Neuronal stem cell (in vitro differentiated cells): ENCODE results near the gene C1orf35.

Experiments
- DNase-seq: peaks from one replicate; pipeline ENCODE4 v3.0.0-alpha.2; 2013; ENCODE audit warnings: low spot score
- H2AFZ ChIP-seq: one replicate; pipeline ENCODE4 v1.6.1; 2013; ENCODE audit warnings: mild to moderate bottlenecking, low read length, inconsistent platforms
- H2AK5ac ChIP-seq: 2 replicates; pipeline ENCODE4 v1.6.1; 2013; ENCODE audit warnings: low read depth, mild to moderate bottlenecking, inconsistent platforms, low read length, moderate library complexity, mixed read lengths
- H2BK120ac ChIP-seq: 2 replicates; pipeline ENCODE4 v1.6.1; 2013; ENCODE audit warnings: low read depth, mild to moderate bottlenecking, inconsistent platforms, low read length, moderate library complexity, mixed read lengths
- H2BK12ac ChIP-seq: one replicate; pipeline ENCODE4 v1.6.1; 2013; ENCODE audit warnings: low read length, inconsistent platforms
- H2BK15ac ChIP-seq: 2 replicates; pipeline ENCODE4 v1.6.1; 2013; ENCODE audit warnings: mild to moderate bottlenecking, low read length, inconsistent platforms, mixed read lengths
- H2BK5ac ChIP-seq: one replicate; pipeline ENCODE4 v1.6.1; 2013; ENCODE audit warnings: inconsistent platforms, mild to moderate bottlenecking, low read length, moderate library complexity
- H3K14ac ChIP-seq: one replicate; pipeline ENCODE4 v1.6.1; 2013; ENCODE audit warnings: low read length, inconsistent platforms
- H3K18ac ChIP-seq: 2 replicates; pipeline ENCODE4 v1.6.1; 2013; ENCODE audit warnings: low read length, inconsistent platforms
- H3K23ac ChIP-seq: 2 replicates; pipeline ENCODE4 v1.6.1; 2013; ENCODE audit warnings: low read depth, mild to moderate bottlenecking, mixed read lengths, low read length, inconsistent platforms; ENCODE audit not compliant: poor library complexity
- H3K27ac ChIP-seq: replicated peaks from 3 replicates; pipeline ENCODE4 v1.5.1; 2013; ENCODE audit warnings: low read length, inconsistent platforms
- H3K27me3 ChIP-seq, 3 experiments: 2 replicates each; pipeline ENCODE4 v1.6.1; 2013; ENCODE audit warnings: low read length in 3 of 3, mild to moderate bottlenecking in 2 of 3, inconsistent platforms in 1 of 3, low read depth in 1 of 3, mixed read lengths in 1 of 3, moderate library complexity in 1 of 3; ENCODE audit not compliant: control insufficient read depth in 3 of 3, insufficient read depth in 3 of 3
- H3K36me3 ChIP-seq, 2 donors: replicated peaks in 1 of 2; 2 replicates each; pipeline ENCODE4 v1.6.1; 2013; ENCODE audit warnings: low read length in 2 of 2; ENCODE audit not compliant: control insufficient read depth in 2 of 2, insufficient read depth in 2 of 2
- H3K4ac ChIP-seq: 2 replicates; pipeline ENCODE4 v1.6.1; 2013; ENCODE audit warnings: inconsistent platforms, mild to moderate bottlenecking, low read length, moderate library complexity
- H3K4me1 ChIP-seq, 2 donors: 1 replicate in 1 of 2; 2 replicates in 1 of 2; pipeline ENCODE4 v1.6.1; 2013; ENCODE audit warnings: low read length in 2 of 2, low read depth in 1 of 2; ENCODE audit not compliant: control insufficient read depth in 2 of 2, insufficient read depth in 1 of 2
- H3K4me2 ChIP-seq: one replicate; pipeline ENCODE4 v1.6.1; 2013; ENCODE audit warnings: mild to moderate bottlenecking, low read length, inconsistent platforms; ENCODE audit not compliant: insufficient read depth, poor library complexity, severe bottlenecking
- H3K4me3 ChIP-seq, 2 donors: 2 replicates each; pipeline ENCODE4 v1.5.1; 2013; ENCODE audit warnings: low read length in 2 of 2, mild to moderate bottlenecking in 2 of 2, inconsistent platforms in 1 of 2, moderate library complexity in 1 of 2
- H3K79me1 ChIP-seq: one replicate; pipeline ENCODE4 v1.6.1; 2013; ENCODE audit warnings: low read depth, mild to moderate bottlenecking, inconsistent platforms, low read length, moderate library complexity
- H3K9ac ChIP-seq: one replicate; pipeline ENCODE4 v1.6.1; 2013; ENCODE audit warnings: mild to moderate bottlenecking, low read depth, low read length, inconsistent platforms; ENCODE audit not compliant: poor library complexity
- H3K9me3 ChIP-seq, 2 donors: replicated peaks in 1 of 2; 2 replicates each; pipeline versions ENCODE3 to v1.6.1; 2013; ENCODE audit warnings: low read length in 2 of 2, mild to moderate bottlenecking in 2 of 2, inconsistent platforms in 1 of 2, low read depth in 1 of 2, mixed read lengths in 1 of 2, moderate library complexity in 1 of 2; ENCODE audit not compliant: control insufficient read depth in 2 of 2, insufficient read depth in 1 of 2
- H4K8ac ChIP-seq: one replicate; pipeline ENCODE4 v1.6.1; 2013; ENCODE audit warnings: low read depth, mild to moderate bottlenecking, inconsistent platforms, low read length, moderate library complexity
- H4K91ac ChIP-seq: one replicate; pipeline ENCODE4 v1.6.1; 2013; ENCODE audit warnings: low read length, low read depth, mild to moderate bottlenecking, inconsistent platforms; ENCODE audit not compliant: poor library complexity
- WGBS, 2 donors: extraction: QIAGEN DNeasy Blood & Tissue Kit; methylation state at CpG; one replicate each; pipeline ENCODE4 v1.1.7; 2013; ENCODE audit warnings: missing lambda C conversion rate in 2 of 2, mixed read lengths in 1 of 2; ENCODE audit not compliant: insufficient read length in 2 of 2, insufficient replicate concordance in 1 of 2; ENCODE audit errors: extremely low coverage in 2 of 2; 5-methylcytosine and 5-hydroxymethylcytosine counted together

C1orf35 gene

DNA sequence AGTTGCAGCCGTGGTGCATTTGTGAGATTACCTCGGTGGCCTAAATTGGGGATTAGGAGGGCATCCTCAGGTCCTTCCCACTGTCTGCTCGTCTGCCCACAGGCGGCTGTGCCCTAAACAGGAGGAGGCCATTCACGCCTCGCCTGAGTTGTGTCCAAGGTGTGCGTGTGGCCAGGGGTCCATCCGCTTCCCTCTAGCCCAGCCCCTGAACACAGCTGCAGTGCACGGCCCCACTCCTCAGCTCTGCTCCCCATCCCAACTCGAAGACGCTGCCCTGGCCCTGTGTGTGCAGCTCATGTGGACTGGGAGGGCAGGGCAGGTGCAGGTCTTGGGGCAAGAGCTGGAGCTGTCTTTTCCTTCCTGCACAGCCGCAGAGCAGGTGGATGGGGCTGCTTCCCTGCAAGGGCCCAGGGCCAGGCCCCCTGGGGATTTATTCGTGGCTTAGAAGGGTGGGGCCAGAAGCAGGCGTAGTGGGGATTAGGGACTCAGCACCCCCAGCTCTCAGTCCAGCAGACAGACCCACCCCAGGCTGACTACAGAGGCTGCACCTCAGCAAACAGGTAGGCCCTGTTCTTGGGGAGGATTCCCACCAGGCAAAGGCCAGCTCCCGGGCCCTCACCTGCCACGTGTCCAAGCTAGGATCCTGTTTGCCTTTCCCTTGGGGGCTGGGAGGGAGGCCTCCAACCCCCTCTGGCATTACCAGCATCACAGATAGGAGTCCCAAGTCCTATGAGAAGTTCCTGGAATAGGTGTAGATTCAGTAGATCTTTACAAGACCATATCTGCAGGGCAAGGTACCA lies 41.3 kb upstream of the C1orf35 start:
- Histone ChIP-seq H3K18ac (no peak overlapping the region), H3K79me1 (peaks cover 37% of the 10 kb centered on the region), H2BK15ac (peak overlapping the region; percentile 49), H2AFZ (no peak overlapping the region), H3K9ac (peak overlapping the region; percentile 38), H2BK5ac (peak overlapping the region; percentile 66), H3K27me3 (no peaks in the 10 kb centered on the region), H2AK5ac (peak overlapping the region; percentile 7), H3K27ac (no peak overlapping the region), H3K4ac (no peak overlapping the region), H3K4me1 (peaks cover 12 to 16% of the 10 kb centered on the region in 2 donors), H3K9me3 (no peaks in the 10 kb centered on the region), H4K91ac (no peak overlapping the region), H3K23ac (peak overlapping the region; percentile 73), H2BK12ac (no peak overlapping the region), H2BK120ac (no peak overlapping the region), H3K4me2 (no peak overlapping the region), H3K14ac (no peak overlapping the region), H3K4me3 (peak overlapping the region in 1 of 2 donors; percentile 46), H4K8ac (no peak overlapping the region), H3K36me3 (peaks cover 0 to 53% of the 10 kb centered on the region in 2 donors)
- WGBS, 2 donors = no CpG with 5 or more reads among the region's 16 CpGs
- no peak for DNase-seq

- no peak overlapping the region for H4K91ac ChIP-seq
- no peak overlapping the region for H2BK5ac ChIP-seq
- H2AK5ac ChIP-seq = peak overlapping the region; percentile 9
- no peak overlapping the region for H2AFZ ChIP-seq
- H3K14ac ChIP-seq = no peak overlapping the region
- no peak overlapping the region for H3K4me2 ChIP-seq
- H3K4me3 ChIP-seq = no peak overlapping the region
- H3K27ac ChIP-seq = no peak overlapping the region
- H3K27me3 ChIP-seq = no peaks in the 10 kb centered on the region
- no peak overlapping the region for H2BK12ac ChIP-seq
- H3K4me1 ChIP-seq = peaks cover 6 to 10% of the 10 kb centered on the region in 2 donors
- peaks cover 37% of the 10 kb centered on the region for H3K79me1 ChIP-seq
- H3K9ac ChIP-seq = peak overlapping the region; percentile 38
- H3K23ac ChIP-seq = peak overlapping the region; percentile 73
- no peak overlapping the region for H4K8ac ChIP-seq
- H3K36me3 ChIP-seq = peaks cover 0 to 49% of the 10 kb centered on the region in 2 donors
- H2BK120ac ChIP-seq = no peak overlapping the region
- H3K9me3 ChIP-seq = no peaks in the 10 kb centered on the region
- no peak overlapping the region for H2BK15ac ChIP-seq
- no peak overlapping the region for H3K4ac ChIP-seq
- peak overlapping the region; percentile 38 for H3K18ac ChIP-seq
- WGBS, 2 donors = no CpG with 5 or more reads among the region's 12 CpGs
- no peak for DNase-seq
Observed at GRCh38 chr1:228143480-228144192, 40.5 kb upstream of the C1orf35 start.

DNA sequence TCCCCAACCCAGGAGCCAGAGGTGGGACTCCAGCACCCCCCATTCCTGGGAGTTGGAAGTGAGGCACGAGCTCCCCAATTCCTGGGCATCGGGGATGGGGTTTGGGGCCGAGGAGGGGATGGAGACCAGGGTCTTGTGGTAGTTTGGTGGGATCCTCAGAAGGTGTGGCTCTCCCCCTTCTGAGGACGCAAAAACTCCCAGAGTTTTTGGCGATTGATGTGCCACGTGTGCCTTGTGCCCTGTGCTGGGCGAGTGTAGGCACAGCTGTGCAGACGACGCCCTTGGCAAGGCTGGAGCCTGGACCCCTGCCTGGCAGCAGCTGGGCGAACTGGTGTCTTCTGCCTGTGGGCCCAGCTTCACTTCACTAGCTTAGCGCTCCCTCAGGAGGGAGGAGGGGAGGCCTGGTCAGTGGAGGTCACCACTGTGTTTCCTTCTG lies 39.6 kb upstream of the C1orf35 start:
- Histone ChIP-seq H3K9me3 (no peaks in the 10 kb centered on the region), H3K4me3 (peak overlapping the region; percentile 6 to 19), H3K4me1 (peaks cover 6 to 10% of the 10 kb centered on the region in 2 donors), H2BK120ac (no peak overlapping the region), H3K9ac (no peak overlapping the region), H2BK5ac (no peak overlapping the region), H3K14ac (no peak overlapping the region), H3K18ac (no peak overlapping the region), H3K36me3 (peaks cover 0 to 41% of the 10 kb centered on the region in 2 donors), H2BK15ac (no peak overlapping the region), H3K27me3 (peaks cover 0 to under 1% (median 0%) of the 10 kb centered on the region in 3 experiments), H3K23ac (no peak overlapping the region), H2BK12ac (peak overlapping the region; percentile 22), H2AFZ (no peak overlapping the region), H4K91ac (no peak overlapping the region), H3K27ac (no peak overlapping the region), H3K4me2 (no peak overlapping the region), H3K79me1 (peaks cover 35% of the 10 kb centered on the region), H2AK5ac (no peak overlapping the region), H4K8ac (no peak overlapping the region), H3K4ac (no peak overlapping the region)
- DNase-seq = no peak
- WGBS, 2 donors = no CpG with 5 or more reads among the region's 11 CpGs

GRCh38 chr1:228142155-228142691 lies 39.1 kb upstream of the C1orf35 start:
- no CpG with 5 or more reads among the region's 16 CpGs for WGBS, 2 donors
- H3K27me3 ChIP-seq = peaks cover 0 to 2% (median under 1%) of the 10 kb centered on the region in 3 experiments
- H3K27ac ChIP-seq = no peak overlapping the region
- H3K9me3 ChIP-seq = no peaks in the 10 kb centered on the region
- H2AFZ ChIP-seq = no peak overlapping the region
- H3K36me3 ChIP-seq = peaks cover 0 to 36% of the 10 kb centered on the region in 2 donors
- no peak overlapping the region for H2BK15ac ChIP-seq
- no peak overlapping the region for H3K14ac ChIP-seq
- no peak for DNase-seq
- H3K18ac ChIP-seq = no peak overlapping the region
- no peak overlapping the region for H2BK5ac ChIP-seq
- peak overlapping the region in 1 of 2 donors; percentile 96 for H3K4me3 ChIP-seq
- H3K4ac ChIP-seq = no peak overlapping the region
- H2BK12ac ChIP-seq = no peak overlapping the region
- no peak overlapping the region for H3K4me2 ChIP-seq
- no peak overlapping the region for H4K91ac ChIP-seq
- peaks cover 6 to 10% of the 10 kb centered on the region in 2 donors for H3K4me1 ChIP-seq
- H2BK120ac ChIP-seq = no peak overlapping the region
- H3K9ac ChIP-seq = no peak overlapping the region
- H4K8ac ChIP-seq = no peak overlapping the region
- H3K79me1 ChIP-seq = peaks cover 32% of the 10 kb centered on the region
- H3K23ac ChIP-seq = no peak overlapping the region
- no peak overlapping the region for H2AK5ac ChIP-seq
